ENCODE data around the gene TAOK3. TPM values are rescaled to one million over a fixed set of nuclear protein-coding genes. Genes with fewer than 3 reads are reported as not detected.
"Not testable (repeated sequence)": the region's sequence is repeated elsewhere in the genome, so short reads cannot be mapped to it uniquely, and the experiment has no call there.

TAOK3 gene
- total RNA-seq, 4 donors from 2014 or later = 34.6 to 44.9 (median 39.6) TPM

DNA sequence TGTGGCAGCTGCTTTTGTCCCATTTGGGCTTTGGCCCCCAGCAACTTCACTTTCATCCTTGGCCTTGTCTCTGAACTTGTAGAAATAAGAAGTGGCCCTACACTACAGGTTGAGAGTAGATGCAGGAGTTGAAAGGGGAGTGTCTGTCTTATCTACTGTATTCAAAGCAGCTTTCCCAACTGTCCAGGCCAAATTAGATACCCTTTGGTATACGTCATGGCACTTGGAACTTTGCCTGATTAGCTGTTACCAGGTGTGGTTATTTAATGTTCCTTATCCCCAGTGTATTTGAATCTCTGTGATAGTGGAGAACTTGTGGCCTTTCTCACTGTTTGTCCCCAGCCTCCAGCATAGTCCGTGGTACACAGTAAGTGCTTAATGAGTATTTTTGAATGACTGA, 37.1 kb upstream of the TAOK3 start:
- Histone ChIP-seq H3K9me3 (no peaks in the 10 kb centered on the region), H3K4me3 (no peak overlapping the region), H3K27me3 (no peaks in the 10 kb centered on the region), H3K36me3 (peaks cover 25 to 81% (median 54%) of the 10 kb centered on the region in 4 donors), H3K27ac (replicated peaks in 1 of 4) (no peak overlapping the region), H3K4me1 (peaks cover 0 to 45% (median 29%) of the 10 kb centered on the region in 4 donors)
- no peak for TF ChIP-seq POLR2AphosphoS5 (IDR thresholded peaks at IDR 0.05)
- TF ChIP-seq, protein P1, sequence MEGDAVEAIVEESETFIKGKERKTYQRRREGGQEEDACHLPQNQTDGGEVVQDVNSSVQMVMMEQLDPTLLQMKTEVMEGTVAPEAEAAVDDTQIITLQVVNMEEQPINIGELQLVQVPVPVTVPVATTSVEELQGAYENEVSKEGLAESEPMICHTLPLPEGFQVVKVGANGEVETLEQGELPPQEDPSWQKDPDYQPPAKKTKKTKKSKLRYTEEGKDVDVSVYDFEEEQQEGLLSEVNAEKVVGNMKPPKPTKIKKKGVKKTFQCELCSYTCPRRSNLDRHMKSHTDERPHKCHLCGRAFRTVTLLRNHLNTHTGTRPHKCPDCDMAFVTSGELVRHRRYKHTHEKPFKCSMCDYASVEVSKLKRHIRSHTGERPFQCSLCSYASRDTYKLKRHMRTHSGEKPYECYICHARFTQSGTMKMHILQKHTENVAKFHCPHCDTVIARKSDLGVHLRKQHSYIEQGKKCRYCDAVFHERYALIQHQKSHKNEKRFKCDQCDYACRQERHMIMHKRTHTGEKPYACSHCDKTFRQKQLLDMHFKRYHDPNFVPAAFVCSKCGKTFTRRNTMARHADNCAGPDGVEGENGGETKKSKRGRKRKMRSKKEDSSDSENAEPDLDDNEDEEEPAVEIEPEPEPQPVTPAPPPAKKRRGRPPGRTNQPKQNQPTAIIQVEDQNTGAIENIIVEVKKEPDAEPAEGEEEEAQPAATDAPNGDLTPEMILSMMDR (IDR thresholded peaks at IDR 0.05) = no peak
- TF ChIP-seq EP300 (IDR thresholded peaks at IDR 0.05) = no peak
- no peak for TF ChIP-seq POLR2A (IDR thresholded peaks at IDR 0.05; ENCODE audit: low read depth)
- intact Hi-C loops (cut with DNase I) = loop anchor here (5.0 to 10.0 kb wide), 2 partner anchors 212 to 445 kb away; no protein-coding TSS in a partner anchor
- WGBS = 85% methylated on average over 2 of the region's 2 CpGs
- no peak for DNase-seq (ENCODE audit: extremely low spot score)

DNA sequence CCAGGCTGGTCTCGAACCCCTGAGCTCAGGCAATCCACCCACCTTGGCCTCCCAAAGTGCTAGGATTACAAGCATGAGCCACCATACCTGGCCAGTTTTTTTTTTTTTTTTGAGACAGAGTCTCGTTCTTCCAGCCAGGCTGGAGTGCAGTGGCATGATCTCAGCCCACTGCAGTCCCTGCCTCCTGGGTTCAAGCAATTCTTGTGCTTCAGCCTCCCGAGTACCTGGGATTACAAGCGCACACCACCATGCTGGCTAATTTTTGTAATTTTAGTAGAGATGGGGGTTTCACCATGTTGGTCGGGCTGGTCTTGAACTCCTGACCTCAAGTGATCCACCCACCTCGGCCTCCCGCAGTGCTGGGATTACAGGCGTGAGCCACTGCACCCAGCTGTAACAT, 35.5 kb upstream of the TAOK3 start:
- not testable (repeated sequence) for DNase-seq (ENCODE audit: extremely low spot score); H3K27me3 ChIP-seq; H3K9me3 ChIP-seq; H3K4me3 ChIP-seq
- 84% methylated on average over 8 of the region's 8 CpGs for WGBS
- peaks cover 0 to 45% (median 30%) of the 10 kb centered on the region in 4 donors for H3K4me1 ChIP-seq
- peak overlapping the region in 1 of 4 donors; percentile 29 for H3K27ac ChIP-seq (replicated peaks in 1 of 4)
- peaks cover 21 to 78% (median 52%) of the 10 kb centered on the region in 4 donors for H3K36me3 ChIP-seq
- intact Hi-C loops (cut with DNase I) = loop anchor here (5.0 to 10.0 kb wide), 2 partner anchors 214 to 447 kb away; no protein-coding TSS in a partner anchor

DNA sequence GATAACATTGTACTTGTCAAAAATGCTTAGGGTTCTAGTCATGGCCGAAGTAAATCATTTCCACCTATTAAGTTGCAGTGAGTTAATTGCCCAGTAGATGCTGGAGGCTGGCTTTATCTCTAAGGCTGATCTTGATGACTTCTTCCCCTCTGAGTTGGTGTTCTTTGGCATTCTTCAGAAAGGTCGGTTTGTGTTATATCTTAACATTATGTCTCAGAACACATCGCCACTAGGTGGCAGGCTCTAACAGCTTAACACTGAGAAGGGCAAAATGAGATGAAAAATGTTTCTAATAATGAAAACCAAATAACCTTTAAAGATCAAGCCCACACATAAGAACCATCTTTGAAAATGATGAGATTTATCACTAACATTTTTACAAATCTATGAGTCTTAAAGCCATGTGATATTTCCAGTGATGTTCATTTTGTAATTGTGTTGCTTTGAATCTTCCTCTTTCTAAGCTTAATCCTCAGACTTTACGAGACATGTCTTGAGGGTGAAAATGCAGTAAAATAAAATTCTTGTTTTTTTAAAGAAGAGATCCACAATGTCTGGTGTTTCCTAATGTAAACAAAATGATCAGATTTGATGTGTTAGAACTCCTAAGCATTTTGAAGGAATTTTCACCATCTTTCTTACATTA, 32.3 kb upstream of the TAOK3 start:
- no peak overlapping the region for H3K4me3 ChIP-seq
- 43% methylated on average over 4 of the region's 4 CpGs for WGBS
- H3K27ac ChIP-seq (replicated peaks in 1 of 4) = peak overlapping the region in 3 of 4 donors; percentile 17 to 27 (median 19)
- intact Hi-C loops (cut with DNase I) = loop anchor here (2.0 to 10.0 kb wide), 3 partner anchors 217 to 632 kb away; no protein-coding TSS in a partner anchor
- TF ChIP-seq, protein P1 (IDR thresholded peaks at IDR 0.05) = peak; percentile 68 to 79 (median 74)
- no peak for TF ChIP-seq POLR2A (IDR thresholded peaks at IDR 0.05; ENCODE audit: low read depth)
- TF ChIP-seq POLR2AphosphoS5 (IDR thresholded peaks at IDR 0.05) = no peak
- no peak for DNase-seq (ENCODE audit: extremely low spot score)
- H3K36me3 ChIP-seq = peaks cover 30 to 79% (median 54%) of the 10 kb centered on the region in 4 donors
- H3K27me3 ChIP-seq = no peaks in the 10 kb centered on the region
- H3K9me3 ChIP-seq = no peaks in the 10 kb centered on the region
- peaks cover 0 to 38% (median 28%) of the 10 kb centered on the region in 4 donors for H3K4me1 ChIP-seq

DNA sequence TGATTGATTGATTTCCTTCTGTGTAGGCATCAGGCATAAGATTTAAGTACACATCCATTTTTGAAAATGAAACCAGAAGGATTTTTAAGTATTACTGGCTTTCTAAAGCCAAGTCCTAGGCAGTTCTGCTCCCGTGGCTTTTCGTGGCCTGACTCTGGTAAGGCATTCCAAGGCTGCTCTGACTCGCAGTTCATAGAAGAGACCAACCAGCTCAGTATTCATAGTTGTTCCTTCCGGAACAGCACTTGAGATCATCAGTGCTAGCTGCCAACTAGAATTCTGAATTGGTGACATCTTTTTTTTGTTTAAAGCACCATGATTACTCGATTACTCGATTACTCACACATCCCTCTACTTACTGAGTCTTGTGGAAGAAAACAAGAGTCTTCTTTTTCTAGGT, 29.5 kb upstream of the TAOK3 start:
- WGBS = 58% methylated on average over 6 of the region's 6 CpGs
- H3K9me3 ChIP-seq = no peaks in the 10 kb centered on the region
- H3K27ac ChIP-seq (replicated peaks in 1 of 4) = no peak overlapping the region
- H3K36me3 ChIP-seq = peaks cover 27 to 88% (median 60%) of the 10 kb centered on the region in 4 donors
- H3K4me1 ChIP-seq = peaks cover 0 to 36% (median 34%) of the 10 kb centered on the region in 4 donors
- TF ChIP-seq POLR2A (IDR thresholded peaks at IDR 0.05; ENCODE audit: low read depth) (no peak), POLR2AphosphoS5 (IDR thresholded peaks at IDR 0.05) (no peak), EP300 (IDR thresholded peaks at IDR 0.05) (no peak)
- TF ChIP-seq, protein P1 (IDR thresholded peaks at IDR 0.05) = no peak
- H3K27me3 ChIP-seq = no peaks in the 10 kb centered on the region
- no peak overlapping the region for H3K4me3 ChIP-seq
- DNase-seq (ENCODE audit: extremely low spot score) = no peak
- intact Hi-C loops (cut with DNase I) = loop anchor here (10.0 kb wide), 1 partner anchor 453 kb away; no protein-coding TSS in a partner anchor

DNA sequence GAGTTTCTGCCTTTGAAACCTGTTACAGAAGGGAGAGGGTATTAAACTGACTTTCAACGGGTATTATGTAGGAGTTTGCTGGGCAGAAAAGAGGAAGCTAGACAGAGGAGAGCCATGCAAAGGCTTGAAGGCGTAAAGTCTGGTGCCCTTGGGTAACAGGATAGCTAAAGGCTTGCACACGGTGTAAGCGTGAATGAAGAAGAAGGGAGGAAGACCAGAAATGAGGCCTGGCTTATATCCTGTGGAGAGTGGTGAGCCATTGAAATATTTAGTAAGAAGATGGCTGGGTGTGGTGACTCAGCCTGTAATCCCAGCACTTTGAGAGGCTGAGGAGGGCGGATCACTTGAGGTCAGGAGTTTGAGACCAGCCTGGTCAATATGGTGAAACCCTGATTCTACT, 26.2 kb upstream of the TAOK3 start:
- DNase-seq (ENCODE audit: extremely low spot score) = no peak
- H3K27me3 ChIP-seq = no peaks in the 10 kb centered on the region
- intact Hi-C loops (cut with DNase I) = no loop called here
- H3K36me3 ChIP-seq = peaks cover 44 to 99% (median 77%) of the 10 kb centered on the region in 4 donors
- no peak overlapping the region for H3K4me3 ChIP-seq
- peak overlapping the region in 1 of 4 donors; percentile 26 for H3K27ac ChIP-seq (replicated peaks in 1 of 4)
- WGBS = 89% methylated on average over 5 of the region's 5 CpGs
- peaks cover 0 to 24% (median 21%) of the 10 kb centered on the region in 4 donors for H3K4me1 ChIP-seq
- H3K9me3 ChIP-seq = no peaks in the 10 kb centered on the region
- TF ChIP-seq POLR2A (IDR thresholded peaks at IDR 0.05; ENCODE audit: low read depth) (no peak), EP300 (IDR thresholded peaks at IDR 0.05) (no peak), POLR2AphosphoS5 (IDR thresholded peaks at IDR 0.05) (no peak)
- TF ChIP-seq, protein P1 (IDR thresholded peaks at IDR 0.05) = no peak

Data from esophagus muscularis mucosa (tissue), 4 donors.